HG02981 (cell line): ENCODE data around the gene ADGRD1.

Source experiments
- ATAC-seq: cut with Tn5 transposase; IDR thresholded peaks from one replicate; pipeline ENCODE4 v1.9.1; 2021; ENCODE audit warnings: mild to moderate bottlenecking, moderate library complexity; ENCODE audit not compliant: unreplicated experiment

ADGRD1 gene

GRCh38 chr12:131038961-131039950, 85.5 kb downstream of the ADGRD1 start:
- no peak for ATAC-seq

- ATAC-seq, result no peak
Measured at GRCh38 chr12:131040491-131040890, 86.8 kb downstream of the ADGRD1 start.

GRCh38 chr12:131041216-131041967, 87.7 kb downstream of the ADGRD1 start:
- no peak for ATAC-seq

GRCh38 chr12:131041968-131042833, 88.5 kb downstream of the ADGRD1 start:
- no peak for ATAC-seq

- no peak for ATAC-seq
Measured at GRCh38 chr12:131042834-131043245, 89.1 kb downstream of the ADGRD1 start.

- no peak for ATAC-seq
Measured at GRCh38 chr12:131043401-131043871, 89.7 kb downstream of the ADGRD1 start.

- ATAC-seq, result no peak
Measured at GRCh38 chr12:131044136-131044535, 90.4 kb downstream of the ADGRD1 start.

- ATAC-seq, result no peak
Measured at GRCh38 chr12:131044760-131045381, 91.2 kb downstream of the ADGRD1 start.

- ATAC-seq, result no peak
Measured at GRCh38 chr12:131045705-131046460, 92.2 kb downstream of the ADGRD1 start.

GRCh38 chr12:131046813-131047788, 93.4 kb downstream of the ADGRD1 start:
- no peak for ATAC-seq

- no peak for ATAC-seq
Measured at GRCh38 chr12:131047789-131048610, 94.3 kb downstream of the ADGRD1 start.

GRCh38 chr12:131048611-131048990, 94.9 kb downstream of the ADGRD1 start:
- no peak for ATAC-seq

- ATAC-seq, result no peak
Measured at GRCh38 chr12:131049002-131049401, 95.3 kb downstream of the ADGRD1 start.

GRCh38 chr12:131049549-131050339, 96.0 kb downstream of the ADGRD1 start:
- ATAC-seq, result no peak

- ATAC-seq, result no peak
Measured at GRCh38 chr12:131050463-131051154, 96.9 kb downstream of the ADGRD1 start.

GRCh38 chr12:131051155-131051473, 97.4 kb downstream of the ADGRD1 start:
- ATAC-seq, result no peak
